Measurements from ENCODE around the gene EFCAB8. TPM values are rescaled to one million over a fixed set of nuclear protein-coding genes. Genes with fewer than 3 reads are reported as not detected.

The EFCAB8 gene, protein sequence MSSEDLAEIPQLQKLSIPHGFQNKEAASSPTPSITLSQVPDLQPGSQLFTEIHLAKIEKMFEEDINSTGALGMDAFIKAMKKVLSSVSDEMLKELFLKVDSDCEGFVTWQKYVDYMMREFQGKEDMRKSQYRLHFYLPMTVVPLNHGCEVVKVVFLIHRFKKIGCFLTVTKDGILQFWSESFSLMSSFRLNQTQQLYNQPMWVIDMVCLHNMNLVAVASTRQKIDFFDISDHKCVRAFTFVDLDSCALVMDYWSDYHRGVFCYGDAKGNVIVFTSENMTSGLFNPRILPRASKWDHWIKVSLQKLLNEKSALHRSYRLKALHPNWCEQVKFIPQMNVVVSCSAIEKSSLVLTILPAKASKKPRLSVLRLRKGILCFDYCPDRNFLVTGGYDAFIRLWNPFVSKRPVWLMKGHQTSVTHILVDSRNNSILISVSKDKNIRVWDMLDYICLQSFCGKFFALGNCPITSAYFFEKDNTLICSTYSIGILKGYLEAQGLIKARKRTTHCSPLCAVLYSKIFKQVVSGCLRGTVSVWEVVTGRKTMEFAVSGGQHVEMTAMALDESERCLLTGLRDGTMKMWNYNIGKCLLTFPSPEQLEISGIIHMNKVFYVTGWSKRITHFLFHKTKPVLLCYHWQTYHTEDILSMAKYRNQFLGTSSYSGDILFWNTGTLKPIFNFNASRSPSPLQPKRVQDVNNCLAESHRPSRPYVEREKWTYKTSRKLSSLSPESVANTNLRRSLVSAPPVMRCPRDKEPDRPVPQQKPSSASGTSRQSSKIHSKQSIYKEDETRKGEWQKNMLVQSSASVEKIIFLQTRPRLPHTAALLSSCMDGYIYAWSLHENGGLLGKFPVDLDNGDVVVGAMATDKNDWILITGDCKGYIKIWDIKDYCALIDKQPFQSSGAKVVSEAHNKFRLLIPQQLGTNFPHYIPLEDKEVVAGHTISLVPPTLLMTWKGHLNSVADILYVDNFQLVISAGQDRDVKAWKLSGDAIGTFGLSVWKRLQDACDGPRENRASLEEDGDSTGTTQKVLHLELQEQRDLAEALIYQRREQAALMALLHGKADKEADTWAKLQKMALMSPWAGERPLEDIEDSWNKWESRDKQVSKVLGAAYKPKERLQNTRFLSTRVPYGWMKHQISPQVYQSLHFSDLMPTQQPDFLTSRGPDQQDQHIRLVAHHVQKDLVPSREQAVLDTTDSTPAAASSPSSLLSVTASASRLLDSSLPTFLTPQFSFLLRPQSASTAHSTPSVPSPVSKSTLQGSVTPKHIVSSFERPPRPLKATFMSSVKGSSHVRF
- polyA plus RNA-seq (2013, experiment 1 of 4), result not detected
- polyA plus RNA-seq (2013, experiment 2 of 4), result 0.18 TPM
- not detected for polyA plus RNA-seq (2013, experiment 3 of 4)
- polyA plus RNA-seq (2013, experiment 4 of 4), result not detected

- Histone ChIP-seq H3K27ac (ENCODE audit: insufficient read depth, low read depth, low read length, poor library complexity, severe bottlenecking) (no peak within 1 kb of the TSS), H3K36me3 (ENCODE audit: control insufficient read depth, insufficient read depth, low read length) (no peaks in the 10 kb centered on the region), H3K4me3 (ENCODE audit: insufficient read depth, low read depth, low read length) (no peak within 1 kb of the TSS), H3K4me1 (ENCODE audit: control insufficient read depth, insufficient read depth, low read length) (no peaks in the 10 kb centered on the region), H3K27me3 (ENCODE audit: control insufficient read depth, insufficient read depth, low read length, poor library complexity, severe bottlenecking) (no peaks in the 10 kb centered on the region), H3K9me3 (ENCODE audit: control insufficient read depth, low read length) (no peaks in the 10 kb centered on the region)
- 79 to 86% methylated on average over 8 of the region's 8 CpGs for WGBS, 2 experiments
Observed at GRCh38 chr20:32858701-32859372, at the start of gene EFCAB8. Gene EFCAB8, plus strand, starts transcription at chr20:32858923. Its CDS starts 4,870 bp downstream, at chr20:32863793.

GRCh38 chr20:32809907-32810306, 48.8 kb upstream of the EFCAB8 start:
- 95 to 96% methylated on average over 4 of the region's 4 CpGs for WGBS, 2 experiments
- no peak overlapping the region for H3K27ac ChIP-seq (ENCODE audit: insufficient read depth, low read depth, low read length, poor library complexity, severe bottlenecking)
- no peaks in the 10 kb centered on the region for H3K9me3 ChIP-seq (ENCODE audit: control insufficient read depth, low read length)
- H3K27me3 ChIP-seq (ENCODE audit: control insufficient read depth, insufficient read depth, low read length, poor library complexity, severe bottlenecking), result no peaks in the 10 kb centered on the region
- no peak overlapping the region for H3K4me3 ChIP-seq (ENCODE audit: insufficient read depth, low read depth, low read length)
- H3K36me3 ChIP-seq (ENCODE audit: control insufficient read depth, insufficient read depth, low read length), result peaks cover 14% of the 10 kb centered on the region
- peaks cover 21% of the 10 kb centered on the region for H3K4me1 ChIP-seq (ENCODE audit: control insufficient read depth, insufficient read depth, low read length)

DNA sequence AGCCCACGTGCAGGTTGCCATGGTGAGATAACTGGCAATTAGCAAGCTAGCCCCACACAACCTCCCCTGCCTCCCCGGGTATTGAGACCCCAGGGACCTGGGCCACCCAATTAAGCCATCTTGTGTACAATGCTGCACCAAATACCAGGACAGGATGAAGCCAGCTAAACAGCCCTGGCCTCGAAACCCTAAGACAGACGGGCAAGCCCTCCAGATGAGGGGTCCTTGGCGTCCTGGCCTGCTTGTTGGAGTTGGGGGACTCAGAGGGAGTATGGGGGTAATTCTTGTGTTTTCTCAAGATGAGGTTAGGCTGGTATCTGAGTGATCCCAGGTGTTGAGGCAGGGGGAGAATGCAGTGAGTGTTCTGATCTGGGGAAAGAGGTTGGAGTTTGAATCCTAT, 47.8 kb upstream of the EFCAB8 start:
- Histone ChIP-seq H3K4me3 (ENCODE audit: insufficient read depth, low read depth, low read length) (no peak overlapping the region), H3K9me3 (ENCODE audit: control insufficient read depth, low read length) (no peaks in the 10 kb centered on the region), H3K27ac (ENCODE audit: insufficient read depth, low read depth, low read length, poor library complexity, severe bottlenecking) (no peak overlapping the region), H3K27me3 (ENCODE audit: control insufficient read depth, insufficient read depth, low read length, poor library complexity, severe bottlenecking) (no peaks in the 10 kb centered on the region), H3K4me1 (ENCODE audit: control insufficient read depth, insufficient read depth, low read length) (peaks cover 21% of the 10 kb centered on the region), H3K36me3 (ENCODE audit: control insufficient read depth, insufficient read depth, low read length) (peaks cover 12% of the 10 kb centered on the region)
- WGBS, 2 experiments, result 87 to 91% methylated on average over 5 of the region's 5 CpGs

DNA sequence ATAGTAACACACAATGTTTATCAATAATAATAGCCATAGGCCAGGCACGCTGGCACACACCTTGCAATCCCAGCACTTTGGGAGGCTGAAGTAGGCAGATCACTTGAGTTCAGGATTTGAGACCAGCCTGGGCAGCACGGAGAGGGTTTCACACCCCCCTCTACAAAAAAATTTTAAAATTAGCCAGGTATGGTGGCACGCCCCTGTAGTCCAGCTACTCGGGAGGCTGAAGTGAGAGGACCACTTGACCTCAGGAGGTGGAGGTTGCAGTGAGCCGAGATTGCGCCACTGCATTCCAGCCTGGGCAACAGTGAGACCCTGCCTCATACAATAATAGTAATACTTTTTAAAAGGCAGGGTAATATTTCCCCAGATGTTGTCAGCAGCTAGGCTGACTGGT, 46.8 kb upstream of the EFCAB8 start:
- Histone ChIP-seq H3K27me3 (ENCODE audit: control insufficient read depth, insufficient read depth, low read length, poor library complexity, severe bottlenecking) (no peaks in the 10 kb centered on the region), H3K27ac (ENCODE audit: insufficient read depth, low read depth, low read length, poor library complexity, severe bottlenecking) (no peak overlapping the region)
- WGBS, 2 experiments, result 90 to 93% methylated on average over 6 of the region's 6 CpGs

GRCh38 chr20:32819992-32820697, 38.6 kb upstream of the EFCAB8 start:
- H3K36me3 ChIP-seq (ENCODE audit: control insufficient read depth, insufficient read depth, low read length), result no peaks in the 10 kb centered on the region

More for the DNA sequence above, 46.8 kb upstream of the EFCAB8 start:
- H3K4me1 ChIP-seq (ENCODE audit: control insufficient read depth, insufficient read depth, low read length), result peaks cover 13% of the 10 kb centered on the region
- peaks cover 12% of the 10 kb centered on the region for H3K36me3 ChIP-seq (ENCODE audit: control insufficient read depth, insufficient read depth, low read length)
- no peak overlapping the region for H3K4me3 ChIP-seq (ENCODE audit: insufficient read depth, low read depth, low read length)
- H3K9me3 ChIP-seq (ENCODE audit: control insufficient read depth, low read length), result no peaks in the 10 kb centered on the region

DNA sequence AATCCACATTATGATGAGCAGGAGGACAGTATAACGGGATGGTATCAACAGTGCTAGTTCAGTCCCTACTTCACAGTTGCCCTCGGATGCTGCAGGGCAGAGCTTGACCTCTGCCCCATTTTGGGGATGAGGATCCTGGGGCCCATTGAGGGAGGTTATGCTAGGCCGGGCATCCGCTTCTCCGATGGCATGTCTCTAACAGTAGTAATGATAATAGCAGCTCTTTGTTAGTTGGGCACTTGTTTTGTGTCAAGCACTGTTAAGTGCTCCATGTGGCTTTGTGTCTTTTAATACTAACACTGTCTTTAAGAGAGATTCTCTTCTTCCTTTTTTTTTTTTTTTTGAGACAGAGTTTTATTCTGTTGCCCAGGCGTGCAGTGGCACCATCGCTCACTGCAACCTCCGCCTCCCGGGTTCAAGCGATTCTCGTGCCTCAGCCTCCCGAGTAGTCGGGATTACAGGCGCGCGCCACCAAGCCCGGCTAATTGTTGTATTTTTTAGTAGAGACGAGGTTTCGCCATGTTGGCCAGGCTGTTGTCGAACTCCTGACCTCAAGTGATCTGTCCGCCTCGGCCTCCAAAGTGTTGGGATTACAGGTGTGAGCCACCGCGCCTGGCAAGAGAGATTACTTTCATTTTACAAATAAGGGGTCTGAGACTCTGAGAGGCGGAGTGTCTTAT, 37.9 kb upstream of the EFCAB8 start:
- H3K4me3 ChIP-seq (ENCODE audit: insufficient read depth, low read depth, low read length), result peak overlapping the region; percentile 82
- H3K36me3 ChIP-seq (ENCODE audit: control insufficient read depth, insufficient read depth, low read length), result no peaks in the 10 kb centered on the region
- WGBS, 2 experiments, result 78% methylated on average over 25 of the region's 25 CpGs
- peak overlapping the region; percentile 95 for H3K27ac ChIP-seq (ENCODE audit: insufficient read depth, low read depth, low read length, poor library complexity, severe bottlenecking)
- peaks cover 14% of the 10 kb centered on the region for H3K4me1 ChIP-seq (ENCODE audit: control insufficient read depth, insufficient read depth, low read length)
- no peaks in the 10 kb centered on the region for H3K27me3 ChIP-seq (ENCODE audit: control insufficient read depth, insufficient read depth, low read length, poor library complexity, severe bottlenecking)
- H3K9me3 ChIP-seq (ENCODE audit: control insufficient read depth, low read length), result no peaks in the 10 kb centered on the region

More at GRCh38 chr20:32819992-32820697, 38.6 kb upstream of the EFCAB8 start:
- peak overlapping the region; percentile 95 for H3K27ac ChIP-seq (ENCODE audit: insufficient read depth, low read depth, low read length, poor library complexity, severe bottlenecking)
- H3K27me3 ChIP-seq (ENCODE audit: control insufficient read depth, insufficient read depth, low read length, poor library complexity, severe bottlenecking), result no peaks in the 10 kb centered on the region
- H3K9me3 ChIP-seq (ENCODE audit: control insufficient read depth, low read length), result no peaks in the 10 kb centered on the region
- WGBS, 2 experiments, result 1% methylated on average over 58 of the region's 58 CpGs
- H3K4me1 ChIP-seq (ENCODE audit: control insufficient read depth, insufficient read depth, low read length), result peaks cover 14% of the 10 kb centered on the region
- H3K4me3 ChIP-seq (ENCODE audit: insufficient read depth, low read depth, low read length), result peak overlapping the region; percentile 82

DNA sequence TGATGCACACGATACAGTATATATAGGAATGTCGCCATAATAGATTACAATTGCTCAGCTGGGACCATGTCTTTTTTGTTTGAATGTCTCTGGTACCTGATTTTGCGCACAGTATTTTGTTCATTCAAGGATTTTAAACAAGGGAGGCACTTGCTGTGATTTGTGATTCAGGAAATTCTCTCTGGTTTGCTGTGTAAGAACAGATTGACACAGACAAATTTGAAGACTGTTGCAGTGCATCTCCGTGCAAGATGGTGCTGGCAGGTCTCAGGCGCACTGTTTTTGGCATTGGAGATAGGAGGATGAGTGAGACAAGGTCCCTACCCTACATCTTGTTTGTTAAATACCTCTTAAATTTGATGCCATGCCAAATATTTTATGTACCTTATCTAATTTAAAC, 36.5 kb upstream of the EFCAB8 start:
- H3K4me1 ChIP-seq (ENCODE audit: control insufficient read depth, insufficient read depth, low read length), result peaks cover 14% of the 10 kb centered on the region
- no peak overlapping the region for H3K4me3 ChIP-seq (ENCODE audit: insufficient read depth, low read depth, low read length)
- 95 to 97% methylated on average over 5 of the region's 5 CpGs for WGBS, 2 experiments
- no peaks in the 10 kb centered on the region for H3K27me3 ChIP-seq (ENCODE audit: control insufficient read depth, insufficient read depth, low read length, poor library complexity, severe bottlenecking)
- H3K27ac ChIP-seq (ENCODE audit: insufficient read depth, low read depth, low read length, poor library complexity, severe bottlenecking), result no peak overlapping the region
- no peaks in the 10 kb centered on the region for H3K36me3 ChIP-seq (ENCODE audit: control insufficient read depth, insufficient read depth, low read length)
- H3K9me3 ChIP-seq (ENCODE audit: control insufficient read depth, low read length), result no peaks in the 10 kb centered on the region

DNA sequence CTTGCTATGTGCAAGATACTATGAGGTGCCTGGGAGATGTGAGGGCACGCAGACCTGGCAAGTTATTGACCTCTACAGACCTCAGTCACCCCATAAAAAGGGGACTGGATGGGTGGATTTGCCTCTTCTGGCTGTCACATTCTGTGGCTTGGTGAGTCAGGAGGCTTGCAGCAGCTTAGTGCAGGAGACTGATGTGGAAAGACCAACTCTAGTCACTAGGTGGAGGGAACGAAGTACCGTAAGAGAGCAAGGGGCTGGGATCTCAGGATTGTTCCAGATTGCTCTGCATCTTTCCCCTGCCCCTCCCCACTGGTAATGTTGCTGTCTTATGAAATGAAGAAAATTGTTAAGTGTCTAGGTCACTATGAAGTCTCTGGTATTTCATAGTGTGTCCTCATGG, 35.6 kb upstream of the EFCAB8 start:
- Histone ChIP-seq H3K36me3 (ENCODE audit: control insufficient read depth, insufficient read depth, low read length) (no peaks in the 10 kb centered on the region), H3K27me3 (ENCODE audit: control insufficient read depth, insufficient read depth, low read length, poor library complexity, severe bottlenecking) (no peaks in the 10 kb centered on the region), H3K27ac (ENCODE audit: insufficient read depth, low read depth, low read length, poor library complexity, severe bottlenecking) (no peak overlapping the region), H3K4me3 (ENCODE audit: insufficient read depth, low read depth, low read length) (no peak overlapping the region), H3K9me3 (ENCODE audit: control insufficient read depth, low read length) (no peaks in the 10 kb centered on the region), H3K4me1 (ENCODE audit: control insufficient read depth, insufficient read depth, low read length) (peaks cover 14% of the 10 kb centered on the region)
- WGBS, 2 experiments, result 90 to 95% methylated on average over 3 of the region's 3 CpGs

Measured in ectodermal cell (in vitro differentiated cells).